CD1c-positive myeloid dendritic cell (primary cell): Measurements from ENCODE around the gene FADS3.

Source experiments
- DNase-seq: peaks from one replicate; pipeline ENCODE4 v3.0.0-alpha.2; 2016; ENCODE audit errors: extremely low spot score

The FADS3 gene

GRCh38 chr11:61860054-61860903 lies 31.1 kb downstream of the FADS3 start:
- no peak for DNase-seq

GRCh38 chr11:61855939-61856680 lies 35.2 kb downstream of the FADS3 start:
- DNase-seq: no peak

- no peak for DNase-seq
Measured at GRCh38 chr11:61854966-61855714, 36.2 kb downstream of the FADS3 start.

GRCh38 chr11:61854206-61854895 lies 37.0 kb downstream of the FADS3 start:
- DNase-seq: no peak

GRCh38 chr11:61853698-61854169 lies 37.6 kb downstream of the FADS3 start:
- DNase-seq: no peak

GRCh38 chr11:61851900-61852295 lies 39.4 kb downstream of the FADS3 start:
- DNase-seq: no peak

GRCh38 chr11:61851113-61851899 lies 40.0 kb downstream of the FADS3 start:
- DNase-seq: no peak

GRCh38 chr11:61850687-61851086 lies 40.7 kb downstream of the FADS3 start:
- no peak for DNase-seq

GRCh38 chr11:61848631-61849030 lies 42.7 kb downstream of the FADS3 start:
- no peak for DNase-seq

GRCh38 chr11:61847914-61848581 lies 43.3 kb downstream of the FADS3 start:
- DNase-seq: no peak

GRCh38 chr11:61846362-61847020 lies 44.9 kb downstream of the FADS3 start:
- no peak for DNase-seq

- DNase-seq: no peak
Measured at GRCh38 chr11:61844909-61845565, 46.3 kb downstream of the FADS3 start.

- no peak for DNase-seq
Measured at GRCh38 chr11:61842528-61842820, 48.9 kb downstream of the FADS3 start.

- DNase-seq: no peak
Measured at GRCh38 chr11:61841636-61842527, 49.5 kb downstream of the FADS3 start.

GRCh38 chr11:61840371-61840770 lies 51.0 kb downstream of the FADS3 start:
- no peak for DNase-seq

- DNase-seq: no peak
Measured at GRCh38 chr11:61839742-61840141, 51.6 kb downstream of the FADS3 start.

- no peak for DNase-seq
Measured at GRCh38 chr11:61838921-61839320, 52.4 kb downstream of the FADS3 start.

- DNase-seq: no peak
Measured at GRCh38 chr11:61838501-61838900, 52.8 kb downstream of the FADS3 start.
